GM12873 (cell line): ENCODE data around the gene DDR1.

Experiments used
- CTCF ChIP-seq: IDR thresholded peaks from 2 replicates; pipeline ENCODE4 v1.5.1; 2012; ENCODE audit warnings: low read depth, mild to moderate bottlenecking, moderate library complexity, low read length, control low read depth; ENCODE audit not compliant: insufficient read depth; ENCODE audit errors: missing control alignments

DDR1 gene

GRCh38 chr6:30908700-30909099 lies 24.4 kb downstream of the DDR1 start:
- no peak for TF ChIP-seq CTCF

GRCh38 chr6:30912746-30913520 lies 28.6 kb downstream of the DDR1 start:
- no peak for TF ChIP-seq CTCF

GRCh38 chr6:30913721-30914075 lies 29.4 kb downstream of the DDR1 start:
- TF ChIP-seq CTCF: no peak

GRCh38 chr6:30914076-30914853 lies 29.9 kb downstream of the DDR1 start, which contains the start of gene VARS2:
Gene VARS2, plus strand, starts transcription at chr6:30914238. Its CDS starts 599 bp downstream, at chr6:30914837.
- peak; percentile 31 for TF ChIP-seq CTCF

- TF ChIP-seq CTCF: no peak
These were observed 30.7 kb downstream of the DDR1 start for GRCh38 chr6:30914854-30915590.

- TF ChIP-seq CTCF: peak; percentile 70
These were observed 31.2 kb downstream of the DDR1 start for GRCh38 chr6:30915591-30915946.

- no peak for TF ChIP-seq CTCF
These were observed 32.7 kb downstream of the DDR1 start for GRCh38 chr6:30917041-30917440.
